GM21381 (cell line): ENCODE results near the gene TAC3.
"Not testable (repeated sequence)": the region's sequence is repeated elsewhere in the genome, so short reads cannot be mapped to it uniquely, and the experiment has no call there.

ENCODE experiments used
- ATAC-seq: cut with Tn5 transposase; IDR thresholded peaks from one replicate; pipeline ENCODE4 v1.9.1; 2021; ENCODE audit warnings: mild to moderate bottlenecking, moderate library complexity; ENCODE audit not compliant: unreplicated experiment

Gene TAC3

GRCh38 chr12:57039016-57039798 is 22.9 kb upstream of the TAC3 start:
- ATAC-seq, result no peak

GRCh38 chr12:57037264-57037663 is 20.9 kb upstream of the TAC3 start:
- no peak for ATAC-seq

DNA sequence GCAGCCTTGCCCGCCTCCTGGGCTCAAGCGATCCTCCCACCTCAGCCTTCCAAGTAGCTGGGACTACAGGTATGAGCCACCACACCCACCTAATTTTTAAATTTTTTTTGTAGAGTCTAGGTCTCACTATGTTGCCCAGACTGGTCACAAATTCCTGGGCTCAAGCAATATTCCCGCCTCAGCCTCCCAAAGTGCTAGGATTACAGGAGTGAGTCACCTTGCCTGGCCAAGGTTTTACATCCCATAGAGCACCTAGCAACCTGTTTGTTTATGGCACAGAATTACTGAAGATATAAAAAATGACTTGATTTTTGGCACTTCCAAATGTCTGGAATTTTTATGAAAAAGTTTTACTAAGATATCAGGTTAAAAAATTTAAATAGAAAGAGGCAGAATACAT is 17.1 kb upstream of the TAC3 start:
- ATAC-seq, result no peak

DNA sequence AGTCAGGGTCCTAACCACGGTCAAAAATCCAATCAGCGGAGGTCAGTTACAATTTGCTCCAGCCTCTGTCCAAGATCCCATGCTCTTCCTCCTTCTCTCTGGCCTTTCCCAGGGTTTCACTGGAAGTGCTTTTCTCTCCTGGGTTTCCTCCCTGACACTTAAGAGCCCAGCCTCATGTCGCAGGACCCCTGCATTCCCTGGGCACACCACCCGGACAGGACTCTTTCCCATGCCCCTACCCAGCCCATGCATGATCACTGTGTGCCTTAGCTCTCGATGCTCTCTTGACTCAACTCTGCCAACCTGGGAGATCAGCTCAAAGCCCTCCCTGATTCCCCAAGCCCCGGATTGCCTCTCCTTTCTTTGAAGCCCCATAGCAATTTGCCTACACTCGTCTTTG is 15.5 kb upstream of the TAC3 start:
- no peak for ATAC-seq

DNA sequence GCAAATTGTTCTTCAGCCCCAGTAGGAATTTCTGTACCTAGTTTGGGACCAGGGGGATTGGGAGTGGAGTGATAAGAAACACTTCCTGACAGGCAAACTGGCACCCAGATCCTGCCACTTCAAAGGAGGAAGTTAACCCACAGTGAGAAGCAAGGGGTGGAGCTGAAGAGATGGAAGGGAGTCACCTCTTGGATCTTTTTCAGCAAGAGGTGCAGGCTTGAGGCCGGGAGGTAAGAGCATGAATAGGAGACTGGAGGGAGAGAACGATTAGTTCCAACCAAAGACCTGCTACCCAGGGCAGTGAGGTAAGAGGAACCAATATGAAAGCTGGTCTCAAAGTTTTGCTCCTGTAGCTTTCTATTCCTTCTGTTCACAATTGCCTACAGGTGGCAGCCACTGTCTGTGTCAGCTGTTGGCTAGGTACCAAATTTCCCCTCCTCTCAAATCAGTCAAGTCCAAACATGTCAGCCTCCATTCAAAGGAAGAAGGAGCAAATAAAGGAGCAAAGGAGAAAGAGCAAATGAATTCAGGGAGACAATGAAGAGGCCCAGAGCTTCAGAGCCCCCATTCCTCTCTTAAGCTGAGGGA is 14.9 kb upstream of the TAC3 start:
- no peak for ATAC-seq

- ATAC-seq, result no peak
Observed at GRCh38 chr12:57029457-57029856, 13.1 kb upstream of the TAC3 start.

GRCh38 chr12:57027805-57028153 is 11.4 kb upstream of the TAC3 start:
- ATAC-seq, result no peak

DNA sequence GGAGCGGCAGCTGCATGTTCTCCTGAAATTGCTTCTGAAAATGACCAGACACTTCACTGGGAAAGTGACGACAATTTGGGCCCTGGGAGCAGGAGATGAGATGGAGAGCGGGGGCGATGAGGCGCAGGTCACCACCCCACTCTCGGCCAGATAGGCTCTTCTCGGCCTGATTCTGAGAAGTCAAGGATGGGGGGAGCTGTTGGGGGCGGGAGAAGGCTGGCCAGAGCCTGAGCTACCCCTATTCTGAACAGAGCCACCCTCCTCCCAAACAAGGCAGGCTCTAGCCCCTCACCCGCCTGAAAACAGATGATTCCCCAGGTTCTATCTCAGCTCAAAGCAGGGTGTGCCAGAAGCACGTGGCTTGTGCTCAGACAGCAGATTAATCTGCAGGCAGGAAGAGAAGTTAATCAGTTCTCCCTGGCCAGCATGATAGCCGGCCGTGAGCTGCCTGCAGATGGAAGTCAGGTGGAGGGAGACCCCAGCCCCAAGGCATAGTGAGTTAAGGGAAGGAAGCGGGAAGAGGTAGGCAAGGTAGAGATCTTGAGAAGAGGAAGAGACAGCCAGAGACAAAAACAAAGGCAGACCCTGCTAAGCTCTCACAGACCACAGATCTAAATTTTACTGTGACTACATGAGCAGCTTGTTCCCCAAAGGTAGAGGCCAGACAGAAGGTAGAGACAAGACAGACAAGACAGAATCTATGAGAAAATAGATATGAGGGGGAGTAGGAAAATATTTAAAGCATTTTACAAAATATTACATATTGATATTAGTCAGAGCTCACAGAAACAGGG is 10.9 kb upstream of the TAC3 start:
- ATAC-seq, result no peak

DNA sequence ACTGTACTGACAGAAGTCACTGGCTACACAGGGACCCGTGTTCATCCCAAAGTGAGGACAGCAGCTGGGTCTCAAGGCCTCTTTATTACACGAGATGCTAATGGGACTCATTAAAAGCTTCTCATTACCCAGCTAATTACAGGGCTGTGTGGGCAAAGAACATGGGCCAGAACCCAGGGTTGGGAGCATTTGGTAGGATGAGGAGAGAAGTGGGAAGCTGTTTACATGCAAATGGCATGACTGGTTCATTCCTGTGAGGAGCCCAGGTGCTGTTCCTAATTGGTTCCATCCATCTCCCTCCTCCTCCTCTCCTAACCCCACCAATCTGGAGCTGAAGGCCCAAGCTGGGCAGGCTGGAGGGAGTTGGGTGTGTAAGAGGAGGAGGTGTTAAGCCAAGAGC is 8.9 kb upstream of the TAC3 start:
- ATAC-seq, result no peak

DNA sequence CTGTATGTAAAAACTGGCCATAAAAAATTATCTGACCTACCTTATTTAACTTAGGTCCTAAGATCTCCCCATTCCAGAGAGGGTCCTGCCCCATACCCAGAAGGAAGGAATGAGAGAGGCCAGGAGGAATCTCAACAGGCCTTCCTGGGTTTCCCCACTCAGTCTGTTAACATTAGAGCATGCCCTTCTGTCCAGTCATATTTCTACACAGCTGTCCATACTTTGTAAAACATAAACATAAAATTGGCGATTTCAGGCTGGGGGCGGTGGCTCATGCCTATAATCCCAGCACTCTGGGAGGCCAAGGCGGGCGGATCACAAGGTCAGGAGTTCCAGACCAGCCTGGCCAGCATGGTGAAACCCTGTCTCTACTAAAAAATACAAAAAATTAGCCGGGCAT is 6.0 kb upstream of the TAC3 start:
- not testable (repeated sequence) for ATAC-seq

GRCh38 chr12:57019983-57020719 is 3.8 kb upstream of the TAC3 start:
- no peak for ATAC-seq

- no peak for ATAC-seq
Observed at GRCh38 chr12:57018906-57019305, 2.6 kb upstream of the TAC3 start.

- not testable (repeated sequence) for ATAC-seq
Observed at GRCh38 chr12:57018353-57018752, 2.0 kb upstream of the TAC3 start.

GRCh38 chr12:57012600-57013465 is 3.5 kb downstream of the TAC3 start:
- peak; percentile 68 for ATAC-seq

GRCh38 chr12:57011438-57012424 is 4.6 kb downstream of the TAC3 start:
- ATAC-seq, result no peak

- no peak for ATAC-seq
Observed at GRCh38 chr12:57010627-57011247, 5.6 kb downstream of the TAC3 start.

GRCh38 chr12:57009949-57010626 is 6.2 kb downstream of the TAC3 start:
- ATAC-seq, result no peak

GRCh38 chr12:57008178-57008577 is 8.2 kb downstream of the TAC3 start:
- no peak for ATAC-seq
